HL-60 (cell line): Measurements from ENCODE around the gene DPH1.

ENCODE experiments used
- DNase-seq, 2 experiments: peaks; one replicate each; pipeline ENCODE4 v3.0.0-alpha.2; 2010 to 2020; ENCODE audit warnings: low read depth in 1 of 2, low spot score in 1 of 2
- H3K27ac ChIP-seq: fragments of 250-450 bp; sonication (Bioruptor Pico); replicated peaks from 2 replicates; pipeline ENCODE4 v1.5.1; 2020; ENCODE audit warnings: mild to moderate bottlenecking, moderate library complexity
- H3K27me3 ChIP-seq: fragments of 250-450 bp; sonication (Bioruptor Pico); 2 replicates; pipeline ENCODE4 v1.5.1; 2021; ENCODE audit warnings: mild to moderate bottlenecking, moderate library complexity; ENCODE audit not compliant: insufficient read depth, poor library complexity, severe bottlenecking
- H3K4me3 ChIP-seq: replicated peaks from 2 replicates; pipeline ENCODE4 v1.5.1; 2011; ENCODE audit warnings: mild to moderate bottlenecking, control low read depth, low read length; ENCODE audit not compliant: insufficient read depth
- CTCF ChIP-seq: IDR thresholded peaks from one replicate; pipeline ENCODE4 v1.5.1; 2011; ENCODE audit warnings: low read length, control low read depth, inconsistent platforms; ENCODE audit not compliant: insufficient read depth
- GABPA ChIP-seq: IDR thresholded peaks from 2 replicates; pipeline ENCODE4 v1.6.1; 2012; ENCODE audit warnings: low read depth
- POLR2AphosphoS5 ChIP-seq: IDR thresholded peaks from 2 replicates; pipeline ENCODE4 v1.6.1; 2012; ENCODE audit warnings: low read depth
- REST ChIP-seq: IDR thresholded peaks from 2 replicates; pipeline ENCODE4 v1.6.1; 2012; ENCODE audit warnings: low read depth; ENCODE audit not compliant: insufficient replicate concordance
- SPI1 ChIP-seq: IDR thresholded peaks from 2 replicates; pipeline ENCODE4 v1.6.1; 2012; ENCODE audit warnings: low read depth, mild to moderate bottlenecking, borderline replicate concordance

DPH1 gene

GRCh38 chr17:2023692-2024571, 6.0 kb upstream of the DPH1 start:
- peak; percentile 62 to 72 for DNase-seq
- H3K4me3 ChIP-seq, result peak overlapping the region; percentile 14
- H3K27me3 ChIP-seq, result peaks cover 8% of the 10 kb centered on the region
- no peak for TF ChIP-seq SPI1
- no peak for TF ChIP-seq CTCF
- no peak for TF ChIP-seq REST
- TF ChIP-seq GABPA, result no peak
- TF ChIP-seq POLR2AphosphoS5, result no peak
- H3K27ac ChIP-seq, result no peak overlapping the region

- H3K27me3 ChIP-seq, result peaks cover 8% of the 10 kb centered on the region
- TF ChIP-seq CTCF, result no peak
- no peak for TF ChIP-seq REST
- TF ChIP-seq POLR2AphosphoS5, result no peak
- TF ChIP-seq SPI1, result no peak
- TF ChIP-seq GABPA, result no peak
- DNase-seq, result no peak
- H3K4me3 ChIP-seq, result peak overlapping the region; percentile 23
- no peak overlapping the region for H3K27ac ChIP-seq
These were observed 5.3 kb upstream of the DPH1 start for GRCh38 chr17:2024572-2025219.

GRCh38 chr17:2025220-2025621, 4.7 kb upstream of the DPH1 start, which contains the start of gene RTN4RL1:
RTN4RL1 (minus strand) TSS chr17:2025334; CDS start chr17:2024865, 469 bp downstream.
- Histone ChIP-seq H3K27me3 (peaks cover 8% of the 10 kb centered on the region), H3K4me3 (peak within 1 kb of the TSS; percentile 23), H3K27ac (no peak within 1 kb of the TSS)
- TF ChIP-seq REST, result no peak
- no peak for TF ChIP-seq POLR2AphosphoS5
- no peak for TF ChIP-seq GABPA
- TF ChIP-seq CTCF, result no peak
- no peak for TF ChIP-seq SPI1
- DNase-seq, result peak in 1 of 2 experiments; percentile 31
